ENCODE data around the gene SORCS2. TPM values are rescaled to one million over a fixed set of nuclear protein-coding genes. Genes with fewer than 3 reads are reported as not detected.

The SORCS2 gene
- total RNA-seq, 2 donors from 2014 or later: 1.5 to 1.7 TPM

DNA sequence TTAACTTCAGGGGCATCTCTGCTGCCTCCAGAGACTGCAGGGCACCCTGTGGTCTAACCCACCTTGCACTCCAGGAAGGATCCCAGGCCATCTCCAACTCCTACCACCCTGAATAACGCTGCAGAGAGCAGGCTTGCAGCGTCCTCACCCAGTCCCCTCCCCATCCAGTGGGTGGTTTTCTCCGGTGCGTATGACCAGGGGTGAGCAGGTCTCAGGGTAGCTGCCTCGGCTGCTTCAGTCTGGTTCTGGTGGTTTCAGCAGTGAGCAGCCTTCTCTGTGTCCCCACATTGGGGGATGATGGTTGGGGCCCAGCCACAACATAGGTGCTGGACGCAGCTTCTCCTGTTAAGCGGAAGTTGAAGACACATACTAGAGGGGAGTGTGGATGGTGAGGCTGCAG lies 38.6 kb upstream of the SORCS2 start:
- TF ChIP-seq, protein P1, sequence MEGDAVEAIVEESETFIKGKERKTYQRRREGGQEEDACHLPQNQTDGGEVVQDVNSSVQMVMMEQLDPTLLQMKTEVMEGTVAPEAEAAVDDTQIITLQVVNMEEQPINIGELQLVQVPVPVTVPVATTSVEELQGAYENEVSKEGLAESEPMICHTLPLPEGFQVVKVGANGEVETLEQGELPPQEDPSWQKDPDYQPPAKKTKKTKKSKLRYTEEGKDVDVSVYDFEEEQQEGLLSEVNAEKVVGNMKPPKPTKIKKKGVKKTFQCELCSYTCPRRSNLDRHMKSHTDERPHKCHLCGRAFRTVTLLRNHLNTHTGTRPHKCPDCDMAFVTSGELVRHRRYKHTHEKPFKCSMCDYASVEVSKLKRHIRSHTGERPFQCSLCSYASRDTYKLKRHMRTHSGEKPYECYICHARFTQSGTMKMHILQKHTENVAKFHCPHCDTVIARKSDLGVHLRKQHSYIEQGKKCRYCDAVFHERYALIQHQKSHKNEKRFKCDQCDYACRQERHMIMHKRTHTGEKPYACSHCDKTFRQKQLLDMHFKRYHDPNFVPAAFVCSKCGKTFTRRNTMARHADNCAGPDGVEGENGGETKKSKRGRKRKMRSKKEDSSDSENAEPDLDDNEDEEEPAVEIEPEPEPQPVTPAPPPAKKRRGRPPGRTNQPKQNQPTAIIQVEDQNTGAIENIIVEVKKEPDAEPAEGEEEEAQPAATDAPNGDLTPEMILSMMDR (IDR thresholded peaks at IDR 0.05): no peak
- H3K36me3 ChIP-seq: no peaks in the 10 kb centered on the region
- DNase-seq (ENCODE audit: low spot score): no peak
- H3K9me3 ChIP-seq: no peaks in the 10 kb centered on the region
- no peak overlapping the region for H3K27ac ChIP-seq
- H3K4me1 ChIP-seq: peaks cover 0 to 12% of the 10 kb centered on the region in 2 donors
- no peaks in the 10 kb centered on the region for H3K27me3 ChIP-seq
- no peak overlapping the region for H3K4me3 ChIP-seq

DNA sequence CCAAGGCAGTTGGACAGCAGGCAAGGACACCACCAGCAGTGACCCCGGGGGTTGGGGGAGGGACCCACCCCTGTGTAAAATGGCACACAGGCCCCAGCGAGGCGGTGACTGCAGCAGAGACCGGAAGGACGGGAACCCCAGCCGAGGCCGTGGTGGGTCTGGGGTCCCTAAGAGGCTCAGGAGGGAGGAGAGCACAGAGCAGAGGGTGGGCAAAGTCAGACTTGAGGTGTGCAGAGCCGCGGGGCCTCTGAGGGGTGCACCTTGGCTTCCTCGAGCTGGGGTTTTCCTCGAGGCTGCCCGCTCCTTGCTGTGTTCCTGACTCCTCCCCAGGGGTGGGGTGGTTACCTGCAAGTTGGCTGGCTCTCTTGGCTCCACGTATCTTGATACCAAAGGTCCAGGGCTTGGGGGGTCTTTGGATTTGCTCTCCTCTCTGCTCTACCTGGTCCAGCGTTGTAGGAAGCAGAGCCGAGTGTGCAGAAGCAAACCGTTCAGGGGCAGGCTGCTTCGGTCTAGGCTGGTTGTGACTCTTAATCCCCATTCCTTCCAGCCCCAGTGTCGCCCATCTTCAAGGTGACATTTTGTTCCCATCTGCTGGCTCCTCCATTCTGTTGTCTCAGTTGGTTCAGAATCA lies 37.9 kb upstream of the SORCS2 start:
- no peak overlapping the region for H3K27ac ChIP-seq

DNA sequence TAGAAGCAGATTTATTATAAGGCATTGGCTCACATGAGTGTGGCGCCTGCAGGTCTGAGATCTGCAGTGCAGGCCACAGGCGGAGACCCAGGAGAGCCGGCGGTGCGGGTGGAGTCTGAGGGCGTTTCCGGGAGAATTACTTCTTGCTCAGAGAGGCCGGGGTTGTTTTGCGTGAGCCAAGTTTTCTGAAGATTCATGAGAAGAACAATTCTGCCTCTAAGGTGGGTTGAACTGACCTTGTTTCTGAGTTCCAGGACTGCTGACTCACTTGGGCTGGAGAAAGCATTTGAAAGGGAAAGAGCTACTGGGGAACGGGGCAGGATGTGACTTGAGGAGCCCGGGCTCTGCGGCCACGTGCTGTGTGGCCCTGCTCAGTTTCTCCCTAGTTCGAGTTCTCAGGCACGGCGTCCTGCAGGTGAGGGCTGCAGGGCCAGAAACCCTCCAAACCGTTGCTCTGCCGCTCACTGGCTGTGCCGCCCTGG lies 36.7 kb upstream of the SORCS2 start:
- Histone ChIP-seq H3K27ac (peak overlapping the region in 1 of 2 donors; percentile 35), H3K4me1 (peaks cover 0 to 12% of the 10 kb centered on the region in 2 donors), H3K36me3 (no peaks in the 10 kb centered on the region), H3K9me3 (no peaks in the 10 kb centered on the region), H3K4me3 (no peak overlapping the region), H3K27me3 (no peaks in the 10 kb centered on the region)
- no peak for DNase-seq (ENCODE audit: low spot score)
- TF ChIP-seq, protein P1 (IDR thresholded peaks at IDR 0.05): no peak

More for the DNA sequence above, 37.9 kb upstream of the SORCS2 start:
- H3K9me3 ChIP-seq: no peaks in the 10 kb centered on the region
- H3K4me1 ChIP-seq: peaks cover 0 to 12% of the 10 kb centered on the region in 2 donors
- no peaks in the 10 kb centered on the region for H3K27me3 ChIP-seq
- no peaks in the 10 kb centered on the region for H3K36me3 ChIP-seq
- H3K4me3 ChIP-seq: no peak overlapping the region
- TF ChIP-seq, protein P1 (IDR thresholded peaks at IDR 0.05): no peak
- no peak for DNase-seq (ENCODE audit: low spot score)

DNA sequence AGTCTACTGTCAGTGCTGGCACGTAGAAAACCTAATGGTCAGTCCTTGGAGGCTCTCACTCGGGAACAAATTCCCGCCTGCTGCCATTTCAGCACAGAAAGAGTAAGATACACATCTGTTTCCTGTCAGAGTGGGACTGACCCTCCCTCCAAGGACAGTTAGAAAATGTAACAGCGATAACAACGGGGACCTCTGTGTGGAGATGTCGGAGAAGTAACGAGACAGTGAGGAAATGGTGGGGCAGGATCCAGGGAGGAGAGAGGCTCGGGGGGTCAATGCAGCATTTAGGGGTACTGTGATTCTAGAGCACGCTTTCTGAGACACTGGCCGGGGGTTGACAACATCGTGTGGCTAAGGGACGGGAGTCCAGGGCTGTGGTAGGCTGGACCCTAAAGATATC lies 36.0 kb upstream of the SORCS2 start:
- TF ChIP-seq, protein P1 (IDR thresholded peaks at IDR 0.05): no peak
- H3K27ac ChIP-seq: no peak overlapping the region
- H3K27me3 ChIP-seq: no peaks in the 10 kb centered on the region
- no peak for DNase-seq (ENCODE audit: low spot score)
- no peaks in the 10 kb centered on the region for H3K9me3 ChIP-seq
- no peak overlapping the region for H3K4me3 ChIP-seq
- no peaks in the 10 kb centered on the region for H3K36me3 ChIP-seq
- H3K4me1 ChIP-seq: peaks cover 0 to 14% of the 10 kb centered on the region in 2 donors

DNA sequence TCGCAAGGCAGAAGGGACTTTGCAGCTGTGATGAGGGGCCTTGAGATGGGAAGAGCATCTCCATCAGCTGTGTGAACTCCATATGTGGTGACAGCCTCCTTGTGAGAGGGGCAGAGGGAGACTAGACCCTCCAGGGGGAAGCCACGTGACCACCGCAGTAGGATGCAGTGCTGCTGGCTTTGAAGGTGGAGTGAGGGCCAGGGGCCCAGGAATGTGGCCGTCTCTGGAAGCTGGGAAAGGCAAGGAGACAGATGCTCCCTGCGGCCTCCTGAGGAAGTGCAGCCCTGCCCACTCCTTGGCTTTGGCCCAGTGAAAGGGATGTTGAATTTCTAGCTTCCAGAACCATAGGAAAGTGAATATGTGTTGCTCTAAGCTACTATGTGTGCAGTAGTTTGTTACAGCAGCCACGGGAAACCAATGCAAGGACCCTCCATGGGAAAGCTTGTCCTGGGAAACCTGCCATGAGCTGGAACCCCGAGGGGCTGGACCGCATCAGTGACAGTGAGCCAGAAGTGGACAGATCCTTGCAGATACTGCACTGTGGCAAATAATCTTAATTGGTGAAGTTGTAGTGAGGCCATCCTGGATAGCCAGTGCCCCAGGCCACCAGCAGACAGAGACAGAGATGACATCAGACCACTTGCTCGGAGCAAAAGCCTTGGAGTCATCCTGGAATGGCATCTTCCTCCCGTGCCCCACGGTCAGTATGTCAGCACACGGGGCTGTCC lies 35.4 kb upstream of the SORCS2 start:
- Histone ChIP-seq H3K36me3 (no peaks in the 10 kb centered on the region), H3K9me3 (no peaks in the 10 kb centered on the region), H3K4me3 (no peak overlapping the region), H3K27ac (no peak overlapping the region), H3K4me1 (peaks cover 0 to 20% of the 10 kb centered on the region in 2 donors), H3K27me3 (no peaks in the 10 kb centered on the region)
- no peak for DNase-seq (ENCODE audit: low spot score)
- TF ChIP-seq, protein P1 (IDR thresholded peaks at IDR 0.05): peak; percentile 43 to 67
